Adrenal gland (tissue), 5 donors: Measurements from ENCODE around the gene PARVA.

Experiments used
- POLR2A ChIP-seq, 2 donors: fragments of 450-650 bp; IDR thresholded peaks; one replicate each; pipeline ENCODE4 v1.6.1; 2017; ENCODE audit warnings: antibody characterized with exemption in 2 of 2, mild to moderate bottlenecking in 2 of 2, moderate library complexity in 1 of 2
- TF ChIP-seq, protein P1 (sequence below), 6 experiments: fragments of 450-650 bp in 4 of 6; fragments of 200-600 bp in 2 of 6; sonication (generic) in 1 of 6; IDR thresholded peaks; 1 replicate in 5 of 6; 2 replicates in 1 of 6; pipeline versions ENCODE4 v1.5.1 to v1.8.0; 2016 to 2021; ENCODE audit warnings: antibody characterized with exemption in 6 of 6, mild to moderate bottlenecking in 2 of 6, moderate library complexity in 1 of 6
- donor health status: DM: no; HTN: no; CAD: no.

DNA sequence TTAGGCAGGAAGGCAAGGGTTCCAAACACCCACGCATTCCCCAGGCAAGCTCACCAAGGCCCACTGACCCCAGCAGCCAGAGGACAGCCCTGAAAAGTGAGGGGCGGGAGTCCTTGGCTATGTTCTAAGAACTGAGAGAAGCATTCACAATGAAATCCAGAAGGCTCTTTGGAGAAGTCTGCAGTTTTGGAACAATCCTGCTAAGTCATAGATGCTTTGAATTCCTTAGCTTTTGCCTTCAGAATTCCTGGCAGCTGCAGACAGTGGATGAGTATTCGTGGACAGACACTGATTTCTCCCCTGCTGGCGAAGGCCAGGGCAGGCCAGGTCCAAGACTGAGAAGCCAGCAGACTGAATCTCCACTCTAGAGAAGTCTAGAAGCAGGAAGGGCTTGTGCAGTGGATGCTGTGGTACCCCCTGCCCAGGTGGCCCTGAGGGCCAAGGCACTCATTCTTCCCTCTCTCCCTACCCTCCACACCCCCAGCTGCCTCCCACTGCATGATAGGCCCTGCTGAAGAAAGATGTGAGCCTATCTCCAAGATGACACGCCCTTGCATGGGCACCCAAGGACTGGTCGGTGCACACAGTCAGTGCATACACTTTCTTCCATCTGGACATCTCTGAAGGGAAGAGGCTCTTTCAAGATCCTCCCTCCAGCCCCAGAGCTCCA, 163.7 kb downstream of the PARVA start:
- TF ChIP-seq, protein P1, sequence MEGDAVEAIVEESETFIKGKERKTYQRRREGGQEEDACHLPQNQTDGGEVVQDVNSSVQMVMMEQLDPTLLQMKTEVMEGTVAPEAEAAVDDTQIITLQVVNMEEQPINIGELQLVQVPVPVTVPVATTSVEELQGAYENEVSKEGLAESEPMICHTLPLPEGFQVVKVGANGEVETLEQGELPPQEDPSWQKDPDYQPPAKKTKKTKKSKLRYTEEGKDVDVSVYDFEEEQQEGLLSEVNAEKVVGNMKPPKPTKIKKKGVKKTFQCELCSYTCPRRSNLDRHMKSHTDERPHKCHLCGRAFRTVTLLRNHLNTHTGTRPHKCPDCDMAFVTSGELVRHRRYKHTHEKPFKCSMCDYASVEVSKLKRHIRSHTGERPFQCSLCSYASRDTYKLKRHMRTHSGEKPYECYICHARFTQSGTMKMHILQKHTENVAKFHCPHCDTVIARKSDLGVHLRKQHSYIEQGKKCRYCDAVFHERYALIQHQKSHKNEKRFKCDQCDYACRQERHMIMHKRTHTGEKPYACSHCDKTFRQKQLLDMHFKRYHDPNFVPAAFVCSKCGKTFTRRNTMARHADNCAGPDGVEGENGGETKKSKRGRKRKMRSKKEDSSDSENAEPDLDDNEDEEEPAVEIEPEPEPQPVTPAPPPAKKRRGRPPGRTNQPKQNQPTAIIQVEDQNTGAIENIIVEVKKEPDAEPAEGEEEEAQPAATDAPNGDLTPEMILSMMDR (IDR thresholded peaks at IDR 0.05): peak in 4 of 6 experiments; percentile 26 to 39 (median 30)
- no peak for TF ChIP-seq POLR2A (IDR thresholded peaks at IDR 0.05)
